GM21367 (cell line): ENCODE measurements around the gene DCHS1.
"Not testable (repeated sequence)": the region's sequence is repeated elsewhere in the genome, so short reads cannot be mapped to it uniquely, and the experiment has no call there.

Experiments
- ATAC-seq: cut with Tn5 transposase; IDR thresholded peaks from one replicate; pipeline ENCODE4 v1.9.1; 2021; ENCODE audit not compliant: unreplicated experiment

Gene DCHS1, protein sequence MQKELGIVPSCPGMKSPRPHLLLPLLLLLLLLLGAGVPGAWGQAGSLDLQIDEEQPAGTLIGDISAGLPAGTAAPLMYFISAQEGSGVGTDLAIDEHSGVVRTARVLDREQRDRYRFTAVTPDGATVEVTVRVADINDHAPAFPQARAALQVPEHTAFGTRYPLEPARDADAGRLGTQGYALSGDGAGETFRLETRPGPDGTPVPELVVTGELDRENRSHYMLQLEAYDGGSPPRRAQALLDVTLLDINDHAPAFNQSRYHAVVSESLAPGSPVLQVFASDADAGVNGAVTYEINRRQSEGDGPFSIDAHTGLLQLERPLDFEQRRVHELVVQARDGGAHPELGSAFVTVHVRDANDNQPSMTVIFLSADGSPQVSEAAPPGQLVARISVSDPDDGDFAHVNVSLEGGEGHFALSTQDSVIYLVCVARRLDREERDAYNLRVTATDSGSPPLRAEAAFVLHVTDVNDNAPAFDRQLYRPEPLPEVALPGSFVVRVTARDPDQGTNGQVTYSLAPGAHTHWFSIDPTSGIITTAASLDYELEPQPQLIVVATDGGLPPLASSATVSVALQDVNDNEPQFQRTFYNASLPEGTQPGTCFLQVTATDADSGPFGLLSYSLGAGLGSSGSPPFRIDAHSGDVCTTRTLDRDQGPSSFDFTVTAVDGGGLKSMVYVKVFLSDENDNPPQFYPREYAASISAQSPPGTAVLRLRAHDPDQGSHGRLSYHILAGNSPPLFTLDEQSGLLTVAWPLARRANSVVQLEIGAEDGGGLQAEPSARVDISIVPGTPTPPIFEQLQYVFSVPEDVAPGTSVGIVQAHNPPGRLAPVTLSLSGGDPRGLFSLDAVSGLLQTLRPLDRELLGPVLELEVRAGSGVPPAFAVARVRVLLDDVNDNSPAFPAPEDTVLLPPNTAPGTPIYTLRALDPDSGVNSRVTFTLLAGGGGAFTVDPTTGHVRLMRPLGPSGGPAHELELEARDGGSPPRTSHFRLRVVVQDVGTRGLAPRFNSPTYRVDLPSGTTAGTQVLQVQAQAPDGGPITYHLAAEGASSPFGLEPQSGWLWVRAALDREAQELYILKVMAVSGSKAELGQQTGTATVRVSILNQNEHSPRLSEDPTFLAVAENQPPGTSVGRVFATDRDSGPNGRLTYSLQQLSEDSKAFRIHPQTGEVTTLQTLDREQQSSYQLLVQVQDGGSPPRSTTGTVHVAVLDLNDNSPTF (N-terminal part only)

DNA sequence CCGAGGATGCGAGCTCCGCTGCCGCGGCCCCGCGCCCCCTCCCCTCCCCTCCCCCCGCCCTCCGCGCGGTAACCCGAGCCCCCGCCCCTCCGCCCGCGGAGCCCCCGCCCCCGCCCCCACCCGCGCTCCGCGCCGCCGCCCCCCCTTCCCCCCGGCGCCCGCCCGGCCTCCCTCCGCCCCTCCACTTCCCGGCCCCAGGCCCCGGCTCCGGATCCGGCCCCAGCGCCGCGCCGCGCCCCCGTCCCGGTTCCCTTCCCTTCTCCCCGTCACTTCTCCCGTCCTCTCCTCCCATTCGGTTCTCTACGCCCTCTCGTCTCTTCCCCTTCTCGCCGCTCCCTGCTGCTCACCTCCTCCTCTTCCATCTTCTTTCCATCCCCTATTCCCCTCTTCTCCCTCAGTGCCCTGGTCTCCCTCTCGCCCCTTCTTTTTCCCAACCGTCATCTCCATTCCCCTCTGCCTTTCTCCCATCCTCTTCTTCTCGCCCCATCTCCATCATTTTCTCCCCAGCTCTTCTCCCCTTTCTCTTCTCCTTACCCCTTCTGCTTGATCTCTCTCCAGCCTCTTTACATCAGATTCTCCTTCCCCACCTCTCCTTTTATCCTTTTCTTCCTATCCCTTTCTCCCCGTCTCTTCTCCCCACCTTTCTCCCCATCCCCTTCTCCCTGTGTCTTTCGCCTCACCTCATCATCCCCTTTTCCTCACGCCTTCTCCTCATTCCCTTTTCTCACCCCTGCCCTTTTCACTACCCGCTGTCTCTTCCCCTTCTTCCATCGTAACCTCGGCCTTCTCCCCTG, at the start of gene DCHS1:
Gene DCHS1 (minus strand): TSS at position 20 of the 794 bp plus-strand sequence. CDS start 14,196 bp downstream, outside the sequence.
- no peak for ATAC-seq

DNA sequence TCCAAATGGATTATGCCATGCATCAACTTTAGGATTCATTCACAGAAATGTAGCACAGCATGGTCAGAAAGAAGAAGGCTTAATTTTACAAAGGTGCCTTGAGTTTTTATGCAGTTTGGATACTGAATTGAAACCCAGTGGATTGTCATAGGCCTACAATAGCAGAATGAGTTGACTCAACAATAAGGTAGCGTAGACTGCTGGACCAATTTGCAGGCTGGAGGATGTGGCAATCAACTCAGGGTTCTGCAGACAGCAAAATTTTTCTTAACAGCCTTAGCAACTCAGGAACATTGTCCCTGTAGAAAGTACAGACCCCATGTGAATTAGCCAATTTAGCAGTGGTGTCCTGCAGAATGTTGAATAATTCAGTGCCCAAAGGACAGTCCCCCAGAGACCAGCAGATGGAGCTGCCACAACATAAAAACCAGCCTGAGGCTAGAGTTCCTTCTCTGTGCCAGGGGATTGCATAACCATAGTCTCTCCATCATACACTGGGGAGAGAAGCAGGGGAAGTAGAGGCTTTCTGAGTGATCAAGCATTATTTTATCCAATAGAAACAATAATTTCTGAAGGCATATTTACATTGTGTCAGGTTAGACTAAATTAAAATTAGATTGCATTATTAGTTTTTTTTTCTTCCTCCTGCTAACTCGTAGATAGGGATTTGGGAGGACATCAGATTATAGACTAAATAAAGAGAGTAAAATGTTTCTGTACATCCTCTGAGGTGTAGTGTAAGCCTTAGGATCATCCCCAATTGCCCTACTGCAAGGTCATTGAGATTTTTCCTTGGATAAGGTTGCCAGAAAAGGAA, 47.8 kb upstream of the DCHS1 start:
- ATAC-seq = no peak

DNA sequence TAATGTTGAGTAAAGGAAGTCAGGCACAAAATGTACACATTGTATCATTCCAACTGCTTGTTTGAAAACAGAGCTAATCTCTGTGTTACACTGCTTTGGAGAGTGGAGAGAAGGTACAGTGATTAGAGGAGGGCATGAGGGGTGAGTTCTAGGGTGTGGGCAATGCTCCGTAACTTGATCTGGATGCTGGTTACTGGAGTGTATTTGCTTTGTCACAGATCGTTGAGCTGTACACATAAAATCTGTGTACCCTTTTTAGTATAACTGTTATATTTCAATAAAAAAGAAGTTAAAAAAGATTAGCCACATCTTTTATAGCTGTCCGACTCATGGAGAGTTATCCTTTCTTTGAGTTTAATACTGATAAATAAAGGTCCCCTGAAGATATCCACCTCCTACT, 46.3 kb upstream of the DCHS1 start:
- ATAC-seq = not testable (repeated sequence)

DNA sequence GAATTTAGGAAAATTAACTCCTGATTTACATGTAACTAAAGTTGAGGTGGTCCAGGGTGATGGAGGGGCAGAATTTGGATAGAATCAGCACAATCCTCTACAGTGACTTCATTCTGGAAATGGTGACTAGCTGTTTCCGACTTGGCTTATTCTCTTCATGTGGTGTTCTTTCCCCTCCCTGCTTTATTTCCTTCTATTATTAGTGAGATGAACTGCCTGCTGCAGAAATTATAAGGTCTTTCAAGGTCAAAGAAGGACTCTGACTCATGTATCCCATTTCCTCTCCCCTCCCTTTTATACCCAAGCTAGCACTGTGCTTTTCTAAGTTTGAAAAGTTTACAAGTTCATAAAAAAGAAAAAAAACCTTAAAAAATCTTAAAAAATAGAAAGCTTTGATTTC, 39.8 kb upstream of the DCHS1 start:
- no peak for ATAC-seq

DNA sequence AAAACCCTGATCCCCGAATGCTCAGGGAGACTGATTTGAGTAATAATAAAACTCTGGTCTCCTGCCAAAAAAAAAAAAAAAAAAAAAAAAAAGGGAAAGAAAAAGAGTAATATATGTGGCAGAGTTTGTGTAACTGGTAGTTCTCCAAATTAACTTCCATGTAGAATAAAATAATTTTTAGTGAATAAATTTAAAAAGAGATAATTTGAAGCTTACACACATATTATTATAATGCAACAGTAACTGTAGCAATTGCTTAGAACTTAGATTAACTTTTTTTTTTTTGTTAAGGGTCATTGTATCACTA, 38.6 kb upstream of the DCHS1 start:
- no peak for ATAC-seq

DNA sequence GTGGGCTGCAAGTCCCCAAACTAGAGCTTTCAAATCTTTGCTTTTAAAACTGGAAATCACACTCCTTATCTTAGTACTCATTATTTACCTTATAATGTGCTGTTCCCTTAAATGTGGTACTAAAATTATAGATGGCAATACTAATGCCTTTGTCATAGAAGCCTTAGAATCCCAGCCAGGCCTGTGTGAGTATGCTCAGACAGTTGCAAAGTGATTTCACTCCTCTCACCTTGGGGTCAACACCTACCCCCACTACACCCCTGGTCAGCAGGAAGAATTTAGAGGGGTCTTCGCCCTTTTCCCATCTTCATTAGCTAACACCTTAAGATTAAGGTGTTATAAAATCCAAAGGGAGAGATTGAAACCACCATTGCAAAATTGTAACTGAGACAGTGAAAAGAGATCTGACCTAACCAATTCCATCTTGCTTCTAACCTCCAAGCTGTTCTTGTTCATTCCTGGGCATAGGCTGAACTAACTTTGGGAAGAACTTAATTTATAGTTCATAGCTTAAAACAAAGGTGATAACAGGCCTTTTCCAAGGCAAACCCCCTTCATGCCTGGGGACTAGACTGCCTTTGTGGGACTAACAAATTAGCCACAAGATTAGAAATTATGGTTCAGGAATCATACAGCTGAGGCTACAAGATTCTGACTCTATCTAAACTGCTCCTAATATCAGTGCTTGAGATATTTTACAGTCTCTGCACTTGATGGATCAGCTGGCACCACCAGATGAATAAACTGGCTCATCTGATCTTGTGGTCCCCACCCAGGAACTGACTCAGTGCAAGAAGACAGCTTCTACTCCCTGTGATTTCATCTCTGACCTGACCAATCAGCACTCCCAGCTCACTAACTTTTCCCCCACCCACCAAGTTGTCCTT, 38.0 kb upstream of the DCHS1 start:
- no peak for ATAC-seq

DNA sequence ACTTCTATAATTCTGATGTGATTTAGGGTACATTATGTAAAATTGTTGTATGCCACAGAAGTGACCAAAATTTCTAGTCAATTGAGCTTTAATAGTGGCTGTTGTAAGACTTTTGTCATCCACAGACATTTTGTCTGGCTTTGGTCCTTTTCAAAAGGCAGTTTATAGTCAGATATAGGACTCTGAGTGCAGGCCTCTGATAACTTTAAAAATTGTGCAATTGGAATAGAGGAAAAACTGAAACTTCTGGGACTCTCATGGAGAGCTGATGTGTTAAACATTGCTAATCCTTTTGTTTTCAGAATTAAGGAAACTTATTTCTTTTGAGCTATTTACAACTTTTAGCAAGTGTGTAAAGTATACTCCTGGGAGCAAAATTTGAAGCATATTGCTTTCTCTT, 36.5 kb upstream of the DCHS1 start:
- no peak for ATAC-seq

DNA sequence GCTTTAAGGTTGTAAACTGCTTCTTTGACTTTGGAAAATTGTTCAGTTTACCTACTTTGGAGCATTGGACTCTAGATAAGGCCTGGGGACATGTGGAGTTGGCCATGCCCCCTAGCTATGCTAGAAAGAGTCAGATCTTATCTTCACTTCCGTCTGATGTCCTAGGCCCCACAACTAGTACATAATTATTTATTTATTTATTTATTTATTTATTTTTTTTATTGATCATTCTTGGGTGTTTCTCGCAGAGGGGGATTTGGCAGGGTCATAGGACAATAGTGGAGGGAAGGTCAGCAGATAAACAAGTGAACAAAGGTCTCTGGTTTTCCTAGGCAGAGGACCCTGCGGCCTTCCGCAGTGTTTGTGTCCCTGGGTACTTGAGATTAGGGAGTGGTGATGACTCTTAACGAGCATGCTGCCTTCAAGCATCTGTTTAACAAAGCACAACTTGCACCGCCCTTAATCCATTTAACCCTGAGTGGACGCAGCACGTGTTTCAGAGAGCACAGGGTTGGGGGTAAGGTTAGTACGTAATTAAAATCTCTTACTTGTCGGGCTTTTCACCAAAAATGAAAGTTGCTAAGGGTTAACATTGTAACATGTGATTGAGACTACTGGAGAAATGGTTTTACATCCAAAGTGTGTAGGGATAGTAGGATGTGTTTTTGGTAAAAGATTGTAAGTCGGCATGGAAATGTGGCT, 35.0 kb upstream of the DCHS1 start:
- ATAC-seq = not testable (repeated sequence)

DNA sequence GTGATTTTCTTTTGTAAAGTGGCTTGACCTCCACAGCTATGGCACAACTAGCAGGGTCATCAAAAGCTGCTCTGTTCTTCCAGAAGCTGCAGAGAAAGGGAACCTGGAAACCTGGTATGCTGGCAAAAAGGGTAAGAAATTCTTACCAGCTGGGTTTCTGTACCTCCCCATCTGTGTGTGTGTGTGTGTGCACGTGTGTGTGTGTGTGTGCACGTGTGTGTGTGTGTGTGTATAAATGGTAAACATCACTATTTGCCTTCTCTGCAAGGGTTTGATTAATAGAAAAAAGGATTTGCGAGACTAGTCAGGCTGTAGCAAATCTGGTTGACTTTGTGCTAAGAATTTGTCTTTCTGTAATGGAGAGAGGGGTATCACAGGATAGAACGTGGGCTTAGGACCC, 32.3 kb upstream of the DCHS1 start:
- ATAC-seq = no peak

DNA sequence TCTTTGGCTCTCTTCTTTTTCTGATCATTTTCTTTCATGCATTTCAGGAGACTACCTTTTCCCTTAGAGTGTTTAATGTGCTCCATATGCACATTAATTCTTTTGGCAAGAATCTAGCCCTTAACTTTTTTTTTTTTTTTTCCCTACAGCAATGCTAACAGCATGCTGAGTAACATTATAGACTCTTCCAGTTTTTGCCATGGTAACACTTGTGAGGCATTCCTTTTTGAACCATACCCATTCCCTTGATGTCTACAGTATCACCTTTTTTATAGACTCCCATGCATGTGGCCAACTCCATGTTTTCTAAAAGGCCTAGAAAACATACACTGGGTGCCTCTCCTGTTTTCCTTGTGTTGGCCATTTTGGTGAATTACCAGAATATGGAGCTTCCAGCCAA, 30.4 kb upstream of the DCHS1 start:
- ATAC-seq = no peak

DNA sequence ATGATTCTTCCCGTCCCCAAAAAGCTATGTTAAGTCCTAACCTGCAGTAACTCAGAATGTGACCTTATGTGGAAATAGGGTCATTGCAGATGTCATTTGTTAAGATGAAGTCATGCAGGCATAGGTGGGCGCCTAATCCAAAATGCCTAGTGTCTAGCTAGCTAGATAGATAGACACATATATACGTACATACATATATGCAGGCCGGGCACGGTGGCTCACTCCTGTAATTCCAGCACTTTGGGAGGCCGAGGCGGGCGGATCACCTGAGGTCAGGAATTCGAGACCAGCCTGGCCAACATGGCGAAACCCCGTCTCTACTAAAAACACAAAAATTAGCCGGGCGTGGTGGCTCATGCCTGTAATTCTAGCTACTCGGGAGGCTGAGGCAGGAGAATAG, 28.5 kb upstream of the DCHS1 start:
- not testable (repeated sequence) for ATAC-seq

DNA sequence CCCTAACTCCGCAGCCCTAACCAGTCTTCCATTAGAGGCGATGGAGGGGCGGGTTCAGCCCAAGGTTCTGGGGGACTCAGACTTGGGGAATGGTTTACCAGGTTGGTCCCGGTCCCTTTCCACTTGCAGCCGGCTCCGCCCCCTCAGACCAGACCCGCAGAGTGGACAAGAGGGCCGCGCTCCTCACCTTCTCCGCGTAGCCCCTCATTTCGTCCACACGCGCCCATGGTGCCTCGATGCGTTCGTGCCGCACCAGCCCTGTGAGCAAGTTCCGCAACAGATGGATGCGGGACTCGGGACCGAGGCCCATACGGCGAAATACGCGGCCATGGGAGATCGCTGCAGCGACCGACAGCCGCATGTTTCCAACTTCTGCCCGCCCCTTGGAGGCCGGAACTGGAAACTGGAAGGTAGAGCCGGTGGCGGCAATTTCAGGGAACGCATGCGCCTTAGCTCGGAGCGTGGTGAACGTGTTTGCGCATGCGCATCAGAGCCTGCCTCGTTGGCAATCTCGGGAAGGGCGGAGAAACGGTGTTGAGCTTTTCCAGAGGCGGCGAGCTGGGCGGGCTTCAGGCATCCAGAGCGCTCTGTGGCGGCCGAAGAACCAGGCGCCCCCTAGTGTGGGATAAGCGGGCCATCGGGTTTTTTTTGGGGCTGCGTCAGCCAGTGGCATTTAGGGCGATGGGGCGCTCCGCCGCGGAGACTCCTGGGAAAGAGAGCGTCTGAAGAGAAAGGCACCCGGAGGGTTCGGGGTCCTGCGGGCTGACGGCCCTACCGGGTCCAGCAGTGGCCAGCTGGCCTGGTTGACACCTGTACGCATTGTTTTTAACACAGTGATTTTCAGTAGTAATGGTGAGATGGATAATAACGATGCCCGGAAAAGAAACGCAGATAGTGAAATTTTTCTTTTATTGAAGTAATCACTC, 27.6 kb upstream of the DCHS1 start, which contains the start of gene MRPL17:
Gene MRPL17 (minus strand): TSS at position 405 of the 926 bp plus-strand sequence. CDS start 44 bp downstream, at position 361.
- peak; percentile 86 for ATAC-seq

DNA sequence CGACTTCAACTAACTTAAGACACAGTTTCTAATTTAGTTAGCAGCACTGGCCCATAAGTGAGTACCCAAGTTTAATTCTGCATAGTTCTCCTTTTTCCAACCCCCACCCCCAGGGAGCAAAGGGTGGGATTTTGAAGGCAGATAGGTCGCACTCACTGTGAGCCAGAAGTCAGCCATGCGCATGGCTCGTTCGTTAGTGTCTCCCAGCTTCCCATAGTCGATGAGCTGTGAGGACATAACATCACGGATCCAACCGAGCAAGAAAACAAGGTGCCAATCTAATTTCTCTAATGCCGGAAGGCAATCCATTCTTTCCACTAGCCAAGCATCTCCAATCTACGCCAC, 27.0 kb upstream of the DCHS1 start:
- no peak for ATAC-seq

DNA sequence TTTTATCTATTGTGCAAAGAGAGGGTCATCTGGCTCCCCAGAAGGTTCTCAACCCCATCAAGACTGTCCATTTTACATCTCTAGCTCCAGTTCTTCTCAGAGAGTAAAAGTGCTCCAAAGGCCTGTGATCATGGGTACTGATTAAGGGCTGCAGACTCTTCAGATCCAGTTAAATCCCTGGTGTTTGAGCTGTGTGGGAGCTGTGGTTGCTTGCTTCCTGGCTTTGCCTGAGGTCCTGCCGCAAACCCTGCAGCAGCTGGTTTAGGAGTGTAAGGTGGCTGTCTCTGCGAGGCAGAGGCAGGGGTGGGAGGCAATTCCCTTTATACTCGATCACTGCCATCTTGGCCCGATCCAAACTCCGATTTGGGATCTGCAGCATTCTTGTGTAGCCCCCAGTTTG, 26.3 kb upstream of the DCHS1 start:
- ATAC-seq = no peak

DNA sequence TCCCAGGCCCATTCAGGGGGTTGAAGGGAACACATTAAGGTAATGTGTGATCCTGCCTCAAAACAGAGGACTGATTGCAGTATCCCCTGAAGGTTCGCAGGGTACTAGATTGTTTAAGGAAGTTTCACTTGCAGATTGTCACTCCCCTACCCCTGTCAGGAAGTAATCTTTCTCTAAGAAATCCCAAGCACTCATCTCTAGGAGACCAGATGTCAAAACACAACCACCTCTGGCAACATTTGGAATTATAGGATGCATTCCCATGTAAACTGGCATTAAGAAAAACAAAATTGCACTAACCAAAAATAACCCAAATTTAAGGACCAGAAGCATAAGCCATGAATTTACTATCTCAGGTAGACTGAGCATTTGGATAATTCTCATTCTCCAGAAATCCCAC, 25.9 kb upstream of the DCHS1 start:
- ATAC-seq = no peak

DNA sequence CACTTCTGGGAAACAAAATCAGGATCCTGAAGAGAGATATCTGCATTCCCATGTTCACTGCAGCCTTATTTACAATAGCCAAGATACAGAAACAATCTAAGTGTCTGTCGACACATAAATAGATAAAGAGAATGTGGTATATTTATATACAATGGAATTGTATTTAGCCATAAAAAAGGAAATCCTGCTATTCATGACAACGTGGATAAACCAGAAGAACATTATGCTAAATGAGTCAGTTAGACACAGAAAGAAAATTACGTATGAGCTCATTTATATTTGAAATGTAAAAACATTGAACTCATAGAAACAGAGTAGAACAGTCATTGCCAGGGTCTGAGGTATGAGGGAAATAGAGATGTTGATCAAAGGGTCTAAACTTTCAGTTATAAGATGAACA, 21.4 kb upstream of the DCHS1 start:
- ATAC-seq = no peak

DNA sequence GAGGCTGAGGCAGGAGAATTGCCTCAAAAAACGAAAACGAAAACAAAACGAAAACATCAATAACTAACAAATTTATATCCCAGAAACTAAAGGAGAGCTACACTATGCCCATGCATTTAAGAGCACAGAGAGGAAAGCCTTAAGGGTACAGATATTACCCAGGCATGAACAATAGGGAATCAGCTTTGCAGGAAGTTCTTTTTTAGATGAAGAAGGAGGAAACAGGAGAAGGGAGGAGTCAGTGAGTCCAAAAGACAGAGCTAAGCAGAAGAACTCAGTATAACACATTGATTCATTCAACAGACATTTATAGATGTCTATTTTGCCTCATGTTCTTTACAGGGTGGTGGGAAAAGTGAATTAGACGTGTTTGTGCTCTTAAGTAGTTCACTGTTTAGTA, 19.3 kb upstream of the DCHS1 start:
- no peak for ATAC-seq
